B cell (primary cell): ENCODE data around the gene IL31RA. TPM values are rescaled to one million over a fixed set of nuclear protein-coding genes. Genes with fewer than 3 reads are reported as not detected.

ENCODE experiments used
- ATAC-seq: fragments of 200-7000 bp; cut with Tn5 transposase; one replicate; pipeline ENCODE4 v1.10.0; 2021; ENCODE audit warnings: low read depth, mild to moderate bottlenecking, moderate number of reproducible peaks, moderate library complexity
- CTCF ChIA-PET: fragments of 350-600 bp; sonication (Branson Sonifier 250); formaldehyde crosslinking; loops from one replicate; lab custom pipeline; 2021; ENCODE audit warnings: antibody characterized with exemption, inconsistent platforms; lab: Charles Lee
- POLR2A ChIA-PET: fragments of 350-600 bp; sonication (Branson Sonifier 250); formaldehyde crosslinking; loops from one replicate; lab custom pipeline; 2021; ENCODE audit warnings: antibody characterized with exemption; lab: Charles Lee
- DNase-seq: peaks from one replicate; pipeline ENCODE4 v3.0.0; 2013
- H2AFZ ChIP-seq: 2 replicates; pipeline ENCODE4 v1.6.1; 2012; ENCODE audit warnings: mild to moderate bottlenecking, low read depth, low read length; ENCODE audit not compliant: insufficient read depth, poor library complexity, severe bottlenecking
- H3K27ac ChIP-seq, 2 donors: 1 replicate in 1 of 2; 2 replicates in 1 of 2; pipeline ENCODE4 v1.5.1; 2012 to 2013; ENCODE audit warnings: low read length in 2 of 2, mild to moderate bottlenecking in 2 of 2, moderate library complexity in 1 of 2
- H3K27me3 ChIP-seq, 4 experiments: fragments of 200-600 bp in 1 of 4; sonication (generic) in 1 of 4; replicated peaks in 1 of 4; 1 replicate in 2 of 4; 2 replicates in 2 of 4; pipeline versions ENCODE4 v1.6.1 to v1.7.0; 2013 to 2016; ENCODE audit warnings: low read length in 3 of 4, mild to moderate bottlenecking in 2 of 4, mixed read lengths in 1 of 4, moderate library complexity in 1 of 4; ENCODE audit not compliant: insufficient read depth in 4 of 4, control insufficient read depth in 3 of 4; ENCODE audit errors: control extremely low read depth in 1 of 4
- H3K36me3 ChIP-seq, 2 experiments: replicated peaks in 1 of 2; 1 replicate in 1 of 2; 2 replicates in 1 of 2; pipeline versions ENCODE4 v1.6.1 to v1.7.1; 2013; ENCODE audit warnings: low read length in 1 of 2; ENCODE audit not compliant: insufficient read depth in 2 of 2, control insufficient read depth in 1 of 2; ENCODE audit errors: control extremely low read depth in 1 of 2, extremely low read depth in 1 of 2
- H3K4me1 ChIP-seq, 2 donors: fragments of 200-600 bp in 1 of 2; sonication (generic) in 1 of 2; 1 replicate in 1 of 2; 2 replicates in 1 of 2; pipeline versions ENCODE4 v1.5.1 to v1.6.1; 2013 to 2017; ENCODE audit warnings: low read length in 2 of 2; ENCODE audit not compliant: control insufficient read depth in 2 of 2, insufficient read depth in 2 of 2
- H3K4me2 ChIP-seq: replicated peaks from 2 replicates; pipeline ENCODE3; 2012; ENCODE audit warnings: mild to moderate bottlenecking, low read depth, low read length; ENCODE audit not compliant: poor library complexity, severe bottlenecking
- H3K4me3 ChIP-seq, 5 experiments: fragments of 200-600 bp in 1 of 5; sonication (generic) in 1 of 5; 1 replicate in 3 of 5; 2 replicates in 2 of 5; pipeline versions ENCODE4 v1.5.1 to v1.7.0; 2011 to 2016; ENCODE audit warnings: low read length in 4 of 5, mild to moderate bottlenecking in 4 of 5, low read depth in 2 of 5, control low read depth in 1 of 5, moderate library complexity in 1 of 5; ENCODE audit not compliant: insufficient read depth in 1 of 5; ENCODE audit errors: control extremely low read depth in 1 of 5, extremely low read depth in 1 of 5
- H3K79me2 ChIP-seq: fragments of 200-600 bp; sonication (generic); one replicate; pipeline ENCODE4 v1.6.0; 2016; ENCODE audit warnings: low read length; ENCODE audit not compliant: control insufficient read depth, insufficient read depth
- H3K9ac ChIP-seq: fragments of 200-600 bp; sonication (generic); 2 replicates; pipeline ENCODE4 v1.6.1; 2017; ENCODE audit warnings: mild to moderate bottlenecking, low read length, moderate library complexity
- H3K9me3 ChIP-seq, 3 donors: one replicate each; pipeline versions ENCODE4 v1.6.1 to v1.7.1; 2013; ENCODE audit warnings: low read length in 2 of 3; ENCODE audit not compliant: control insufficient read depth in 2 of 3, insufficient read depth in 1 of 3; ENCODE audit errors: control extremely low read depth in 1 of 3
- H4K20me1 ChIP-seq: 2 replicates; pipeline ENCODE4 v1.6.0; 2012; ENCODE audit warnings: mild to moderate bottlenecking, low read length; ENCODE audit not compliant: insufficient read depth, control insufficient read depth, poor library complexity, severe bottlenecking
- H3K27ac Mint-ChIP-seq: one replicate; pipeline ENCODE4 v1.8.0; 2021; ENCODE audit warnings: mixed read lengths
- H3K27me3 Mint-ChIP-seq: one replicate; pipeline ENCODE4 v1.8.0; 2021; ENCODE audit warnings: mixed read lengths
- H3K4me1 Mint-ChIP-seq: one replicate; pipeline ENCODE4 v1.8.0; 2021; ENCODE audit warnings: mixed read lengths
- H3K4me3 Mint-ChIP-seq: one replicate; pipeline ENCODE4 v1.8.0; 2021; ENCODE audit warnings: mixed read lengths
- H3K9me3 Mint-ChIP-seq: one replicate; pipeline ENCODE4 v1.8.0; 2022; ENCODE audit warnings: mixed read lengths; ENCODE audit not compliant: insufficient read depth
- CTCF ChIP-seq: fragments of 200-600 bp; IDR thresholded peaks from one replicate; pipeline ENCODE4 v1.8.0; 2022; ENCODE audit warnings: antibody characterized with exemption, mild to moderate bottlenecking
- EZH2 ChIP-seq: IDR thresholded peaks from 2 replicates; pipeline ENCODE4 v1.6.1; 2012; ENCODE audit warnings: borderline replicate concordance, low read depth, mild to moderate bottlenecking, moderate library complexity, low read length; ENCODE audit not compliant: insufficient read depth, poor library complexity, severe bottlenecking
- WGBS: methylation state at CpG from one replicate; pipeline ENCODE4 v1.1.5; 2013; ENCODE audit warnings: missing lambda C conversion rate; ENCODE audit not compliant: insufficient coverage; 5-methylcytosine and 5-hydroxymethylcytosine counted together
- intact Hi-C: fragments of 100-400 bp; cut with micrococcal nuclease; formaldehyde crosslinking; loops from one replicate; pipeline ENCODE4 v1.10.0; 2022
- polyA plus RNA-seq: library from polyadenylated mRNA; depleted of rRNA; stranded (reverse); fragments of >200 nt; gene quantifications from 2 replicates; pipeline ENCODE4 v1.2.3, GENCODE V29; 2012
- total RNA-seq, 2 donors: library from RNA; stranded (reverse); fragments of 120-200 nt in 1 of 2; gene quantifications; 1 replicate in 1 of 2; 2 replicates in 1 of 2; pipeline versions ENCODE4 v1.2.3 to v1.2.4, GENCODE V29; 2013 to 2022

Gene IL31RA
- total and polyA plus RNA-seq, 2 donors (not counting 1 experiment from before 2014, with no cell fraction given) = not detected

GRCh38 chr5:55917402-55918086 lies 66.4 kb downstream of the IL31RA start:
- Mint-ChIP-seq H3K4me3 (no peak overlapping the region), H3K4me1 (peaks cover 6% of the 10 kb centered on the region), H3K27ac (no peak overlapping the region), H3K27me3 (no peaks in the 10 kb centered on the region), H3K9me3 (no peaks in the 10 kb centered on the region)
- Histone ChIP-seq H3K79me2 (no peaks in the 10 kb centered on the region), H3K9ac (no peak overlapping the region), H3K36me3 (no peaks in the 10 kb centered on the region), H3K4me3 (no peak overlapping the region), H3K9me3 (no peaks in the 10 kb centered on the region), H2AFZ (no peak overlapping the region), H3K4me2 (no peak overlapping the region), H3K27ac (no peak overlapping the region), H3K4me1 (peaks cover 5 to 8% of the 10 kb centered on the region in 2 donors), H3K27me3 (no peaks in the 10 kb centered on the region), H4K20me1 (no peaks in the 10 kb centered on the region)
- 95% methylated on average over 4 of the region's 5 CpGs for WGBS
- ChIA-PET POLR2A (no interaction called here), CTCF (no interaction called here)
- intact Hi-C loops = no loop called here
- ATAC-seq (no peak), DNase-seq (no peak)
- TF ChIP-seq CTCF = no peak
- TF ChIP-seq EZH2 = no peak
